Large intestine (tissue), 12 donors: ENCODE results near the gene CDK5RAP1. TPM values are rescaled to one million over a fixed set of nuclear protein-coding genes. Genes with fewer than 3 reads are reported as not detected.

Source experiments
- DNase-seq, 2 donors: peaks; one replicate each; pipeline versions ENCODE4 v3.0.0 to v3.0.0-alpha.2; 2013
- H3K27ac ChIP-seq: one replicate; pipeline ENCODE4 v1.5.1; 2013; ENCODE audit warnings: low read length
- H3K27me3 ChIP-seq: 2 replicates; pipeline ENCODE4 v1.6.1; 2013; ENCODE audit warnings: low read length; ENCODE audit not compliant: control insufficient read depth, insufficient read depth
- H3K36me3 ChIP-seq: 2 replicates; pipeline ENCODE4 v1.6.1; 2013; ENCODE audit warnings: low read length; ENCODE audit not compliant: control insufficient read depth, insufficient read depth
- H3K4me1 ChIP-seq: one replicate; pipeline ENCODE4 v1.6.1; 2013; ENCODE audit warnings: low read length; ENCODE audit not compliant: control insufficient read depth, insufficient read depth
- H3K4me3 ChIP-seq: one replicate; pipeline ENCODE4 v1.5.1; 2013; ENCODE audit warnings: low read length
- H3K9me3 ChIP-seq: one replicate; pipeline ENCODE4 v1.6.1; 2013; ENCODE audit warnings: mild to moderate bottlenecking, low read depth, low read length, moderate library complexity; ENCODE audit not compliant: control insufficient read depth
- WGBS: methylation state at CpG from one replicate; pipeline ENCODE4 v1.1.5; 2013; ENCODE audit warnings: low lambda C conversion rate; ENCODE audit not compliant: insufficient coverage; 5-methylcytosine and 5-hydroxymethylcytosine counted together
- long read RNA-seq, 11 donors: transcript quantifications; one replicate each; lab custom pipeline, GENCODE V29; 2026
- polyA plus RNA-seq: library from polyadenylated mRNA; unstranded; fragments of 120-200 nt; gene quantifications from one replicate; pipeline ENCODE4 v1.2.1, GENCODE V29; 2013

Gene CDK5RAP1
- 32.5 TPM for polyA plus RNA-seq
- long read RNA-seq, donor 1, result 0 reads
- long read RNA-seq, donor 2, transcript CDK5RAP1-202 (14 exons, 2,122 nt), result major isoform, 5 of 5 reads
- long read RNA-seq, donor 2, partial matches to known transcripts, result 0 of 5 reads
- long read RNA-seq, donor 2, other reads (novel, unspliced or antisense), result 0 of 5 reads
- long read RNA-seq, donor 3, partial matches to known transcripts, result 0 of 1 reads
- long read RNA-seq, donor 3, other reads (novel, unspliced or antisense), result 0 of 1 reads
- long read RNA-seq, donor 4, result 0 reads
- long read RNA-seq, donor 5, partial matches to known transcripts, result 0 of 1 reads
- long read RNA-seq, donor 5, other reads (novel, unspliced or antisense), result 0 of 1 reads
- long read RNA-seq, donor 6, partial matches to known transcripts, result 0 of 2 reads
- long read RNA-seq, donor 6, other reads (novel, unspliced or antisense), result 0 of 2 reads
- long read RNA-seq, donor 7, partial matches to known transcripts, result 0 of 1 reads
- long read RNA-seq, donor 7, other reads (novel, unspliced or antisense), result 0 of 1 reads
- long read RNA-seq, donor 8, transcript CDK5RAP1-202 (14 exons, 2,122 nt), result major isoform, 5 of 5 reads
- long read RNA-seq, donor 8, partial matches to known transcripts, result 0 of 5 reads
- long read RNA-seq, donor 8, other reads (novel, unspliced or antisense), result 0 of 5 reads
- long read RNA-seq, donor 9, partial matches to known transcripts, result 0 of 4 reads
- long read RNA-seq, donor 9, other reads (novel, unspliced or antisense), result 0 of 4 reads
- long read RNA-seq, donor 10, partial matches to known transcripts, result 0 of 2 reads
- long read RNA-seq, donor 10, other reads (novel, unspliced or antisense), result 0 of 2 reads
- long read RNA-seq, donor 11, partial matches to known transcripts, result 0 of 1 reads
- long read RNA-seq, donor 11, other reads (novel, unspliced or antisense), result 0 of 1 reads

GRCh38 chr20:33401184-33401920, at the start of gene CDK5RAP1:
CDK5RAP1 (minus strand) TSS chr20:33401519; CDS start chr20:33397064, 4,455 bp downstream.
- WGBS, result 0% methylated on average over 1 of the region's 43 CpGs
- H3K27me3 ChIP-seq, result no peaks in the 10 kb centered on the region

GRCh38 chr20:33450867-33451266, 49.5 kb upstream of the CDK5RAP1 start:
- DNase-seq, result no peak
- Histone ChIP-seq H3K36me3 (no peaks in the 10 kb centered on the region), H3K9me3 (no peaks in the 10 kb centered on the region), H3K27ac (no peak overlapping the region), H3K4me1 (no peaks in the 10 kb centered on the region), H3K4me3 (no peak overlapping the region), H3K27me3 (no peaks in the 10 kb centered on the region)
- no CpG with 5 or more reads among the region's 4 CpGs for WGBS

More at GRCh38 chr20:33401184-33401920, at the start of gene CDK5RAP1:
- Histone ChIP-seq H3K4me1 (peaks cover 10% of the 10 kb centered on the region), H3K9me3 (no peaks in the 10 kb centered on the region), H3K4me3 (peak within 1 kb of the TSS; percentile 82), H3K27ac (peak within 1 kb of the TSS; percentile 21), H3K36me3 (peaks cover 6% of the 10 kb centered on the region)
- DNase-seq, result peak; percentile 81 to 90

- no peak for DNase-seq
- Histone ChIP-seq H3K9me3 (no peaks in the 10 kb centered on the region), H3K27ac (no peak overlapping the region), H3K36me3 (no peaks in the 10 kb centered on the region), H3K4me1 (peaks cover 17% of the 10 kb centered on the region), H3K27me3 (no peaks in the 10 kb centered on the region), H3K4me3 (no peak overlapping the region)
- no CpG with 5 or more reads among the region's 4 CpGs for WGBS
These were observed 44.7 kb upstream of the CDK5RAP1 start for GRCh38 chr20:33445881-33446625.

- no CpG with 5 or more reads among the region's 4 CpGs for WGBS
- H3K27ac ChIP-seq, result no peak overlapping the region
- H3K36me3 ChIP-seq, result no peaks in the 10 kb centered on the region
- peaks cover 20% of the 10 kb centered on the region for H3K4me1 ChIP-seq
- no peaks in the 10 kb centered on the region for H3K27me3 ChIP-seq
- peak overlapping the region; percentile 85 for H3K4me3 ChIP-seq
- H3K9me3 ChIP-seq, result no peaks in the 10 kb centered on the region
- peak in 1 of 2 donors; percentile 43 for DNase-seq
These were observed 43.7 kb upstream of the CDK5RAP1 start for GRCh38 chr20:33444797-33445560.

- Histone ChIP-seq H3K4me3 (peak within 1 kb of the TSS; percentile 85), H3K27ac (peak within 1 kb of the TSS; percentile 79), H3K36me3 (no peaks in the 10 kb centered on the region), H3K9me3 (no peaks in the 10 kb centered on the region), H3K4me1 (peaks cover 20% of the 10 kb centered on the region), H3K27me3 (no peaks in the 10 kb centered on the region)
- peak; percentile 86 to 91 for DNase-seq
- no CpG with 5 or more reads among the region's 75 CpGs for WGBS
These were observed 42.4 kb upstream of the CDK5RAP1 start, which contains the start of gene SNTA1 for GRCh38 chr20:33443512-33444239. SNTA1 (minus strand) TSS chr20:33443763; CDS start chr20:33443620, 143 bp downstream.

- Histone ChIP-seq H3K4me1 (peaks cover 20% of the 10 kb centered on the region), H3K9me3 (no peaks in the 10 kb centered on the region), H3K27ac (no peak overlapping the region), H3K36me3 (no peaks in the 10 kb centered on the region), H3K4me3 (peak overlapping the region; percentile 43), H3K27me3 (no peaks in the 10 kb centered on the region)
- WGBS, result no CpG with 5 or more reads among the region's 45 CpGs
- no peak for DNase-seq
These were observed 41.7 kb upstream of the CDK5RAP1 start for GRCh38 chr20:33443006-33443511.

GRCh38 chr20:33442136-33443005, 41.1 kb upstream of the CDK5RAP1 start:
- DNase-seq, result peak in 1 of 2 donors; percentile 36
- Histone ChIP-seq H3K27ac (no peak overlapping the region), H3K27me3 (no peaks in the 10 kb centered on the region), H3K4me3 (peak overlapping the region; percentile 43), H3K4me1 (peaks cover 20% of the 10 kb centered on the region), H3K36me3 (no peaks in the 10 kb centered on the region), H3K9me3 (no peaks in the 10 kb centered on the region)
- whole genome bisulfite sequencing, result no CpG with 5 or more reads among the region's 9 CpGs
